GM19324 (cell line): ENCODE results near the gene IFNA8.
A peak's percentile ranks its signal among the peaks of the same experiment; 100 is the strongest.
"Not testable (repeated sequence)": the region's sequence is repeated elsewhere in the genome, so short reads cannot be mapped to it uniquely, and the experiment has no call there.

Source experiments
- ATAC-seq: cut with Tn5 transposase; IDR thresholded peaks from one replicate; pipeline ENCODE4 v1.9.1; 2021; ENCODE audit warnings: mild to moderate bottlenecking, moderate library complexity; ENCODE audit not compliant: unreplicated experiment, low FRiP score

Gene IFNA8

DNA sequence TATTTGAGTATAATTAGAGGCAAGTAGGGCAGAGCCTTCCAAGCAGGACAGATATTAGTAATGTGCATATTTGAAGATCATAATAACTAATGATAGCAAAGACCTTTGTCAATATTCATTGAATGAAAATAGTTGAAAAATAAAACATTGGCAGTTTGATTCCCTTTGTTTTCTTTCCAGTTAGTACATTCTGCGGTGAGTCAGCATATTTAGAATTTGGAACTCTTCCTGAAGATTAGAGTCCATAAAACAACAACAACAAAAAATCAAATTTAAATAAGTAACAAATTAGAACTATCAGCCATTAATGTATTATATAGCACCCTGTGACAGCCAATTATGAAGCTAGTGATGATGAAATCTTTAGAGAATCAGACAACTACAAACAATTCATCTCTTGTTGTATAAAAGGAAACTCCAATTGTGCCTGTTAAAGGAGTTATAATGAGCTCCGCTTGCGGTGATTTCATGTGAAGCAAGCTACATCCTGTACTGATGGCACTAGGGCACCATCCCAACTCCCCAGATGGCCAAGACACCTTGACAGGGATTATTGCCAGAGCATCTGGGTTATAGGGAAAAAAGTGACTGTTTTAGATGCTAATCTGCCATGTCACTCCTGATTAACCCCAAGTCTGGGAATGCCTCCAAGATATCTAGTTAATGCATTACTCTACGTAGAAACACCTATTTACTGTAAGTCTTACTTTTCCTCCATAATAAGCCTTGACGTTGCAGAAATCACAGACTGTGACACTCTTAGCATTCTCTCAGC, 6.8 kb downstream of the IFNA8 start:
- no peak for ATAC-seq

DNA sequence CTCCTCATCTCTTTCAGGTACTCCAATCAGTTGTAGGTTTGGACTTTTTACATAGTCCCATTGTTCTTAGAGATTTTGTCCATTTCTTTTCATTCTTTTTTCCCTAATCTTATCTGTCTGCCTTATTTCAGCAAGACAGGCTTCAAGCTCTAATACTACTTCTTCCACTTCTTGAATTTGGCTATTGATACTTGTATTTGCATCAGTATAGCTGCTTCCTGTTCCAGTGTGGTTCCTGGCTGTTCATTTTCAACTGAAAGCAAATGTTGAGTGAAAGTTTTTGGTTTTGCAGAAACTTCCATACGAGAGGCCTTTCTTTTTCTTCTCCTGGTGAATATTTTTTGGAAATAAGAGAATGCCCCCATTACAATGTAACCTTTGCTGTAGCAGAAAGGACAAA, 19.3 kb downstream of the IFNA8 start:
- no peak for ATAC-seq

DNA sequence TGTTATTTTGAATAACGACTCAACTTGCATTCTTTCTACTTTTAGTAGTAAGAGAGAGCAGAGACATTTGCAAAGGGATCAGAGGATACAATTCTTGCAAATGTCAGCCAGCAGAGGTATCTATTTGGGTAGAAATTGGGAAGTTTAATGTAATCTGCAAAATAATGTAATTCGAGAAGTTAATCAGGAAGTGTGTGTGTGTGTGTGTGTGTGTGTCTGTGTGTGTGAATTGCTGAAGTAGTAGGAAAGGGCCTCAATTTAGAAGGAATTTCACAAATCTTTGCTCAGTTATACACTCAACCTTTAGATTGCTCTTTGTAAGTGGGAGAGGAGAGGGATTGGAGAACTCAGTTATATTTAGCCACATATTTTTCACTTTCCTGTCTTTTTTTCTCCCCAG, 20.3 kb downstream of the IFNA8 start:
- ATAC-seq, result no peak

DNA sequence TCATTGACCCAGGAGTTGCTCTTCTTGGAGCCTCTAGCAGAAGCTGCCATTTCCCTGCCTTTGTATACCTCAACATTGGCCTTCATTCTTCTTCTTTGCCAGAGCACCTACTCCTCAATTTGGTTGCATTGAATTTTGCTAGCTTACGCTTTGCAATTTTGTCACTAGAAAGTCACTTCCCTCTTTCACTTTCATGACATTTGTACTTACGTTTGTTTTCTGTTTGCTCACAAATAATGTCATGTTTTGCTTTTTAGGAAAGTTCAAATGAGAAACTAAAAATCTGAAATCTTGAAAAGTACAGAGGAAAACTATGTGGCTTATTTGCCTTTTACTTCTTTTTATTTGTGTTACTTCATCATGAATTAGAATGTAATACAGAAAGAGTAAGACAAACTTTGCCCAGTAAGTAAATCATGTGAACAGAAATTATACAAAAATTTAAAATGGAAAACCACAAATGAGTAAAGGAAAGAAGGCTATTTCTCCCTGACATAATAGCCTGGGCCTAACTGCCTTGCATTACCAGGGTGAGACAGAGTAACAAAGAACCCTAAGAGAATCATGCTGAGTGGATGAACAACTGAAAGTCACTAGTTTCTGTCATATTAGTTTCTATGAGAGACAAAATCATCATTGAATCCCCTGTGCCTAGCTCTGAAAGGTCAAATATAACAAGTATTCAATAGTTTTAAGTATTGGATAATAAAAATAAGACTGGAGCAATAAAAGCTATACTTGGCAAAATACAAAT, 23.9 kb downstream of the IFNA8 start:
- peak; percentile 49 for ATAC-seq

DNA sequence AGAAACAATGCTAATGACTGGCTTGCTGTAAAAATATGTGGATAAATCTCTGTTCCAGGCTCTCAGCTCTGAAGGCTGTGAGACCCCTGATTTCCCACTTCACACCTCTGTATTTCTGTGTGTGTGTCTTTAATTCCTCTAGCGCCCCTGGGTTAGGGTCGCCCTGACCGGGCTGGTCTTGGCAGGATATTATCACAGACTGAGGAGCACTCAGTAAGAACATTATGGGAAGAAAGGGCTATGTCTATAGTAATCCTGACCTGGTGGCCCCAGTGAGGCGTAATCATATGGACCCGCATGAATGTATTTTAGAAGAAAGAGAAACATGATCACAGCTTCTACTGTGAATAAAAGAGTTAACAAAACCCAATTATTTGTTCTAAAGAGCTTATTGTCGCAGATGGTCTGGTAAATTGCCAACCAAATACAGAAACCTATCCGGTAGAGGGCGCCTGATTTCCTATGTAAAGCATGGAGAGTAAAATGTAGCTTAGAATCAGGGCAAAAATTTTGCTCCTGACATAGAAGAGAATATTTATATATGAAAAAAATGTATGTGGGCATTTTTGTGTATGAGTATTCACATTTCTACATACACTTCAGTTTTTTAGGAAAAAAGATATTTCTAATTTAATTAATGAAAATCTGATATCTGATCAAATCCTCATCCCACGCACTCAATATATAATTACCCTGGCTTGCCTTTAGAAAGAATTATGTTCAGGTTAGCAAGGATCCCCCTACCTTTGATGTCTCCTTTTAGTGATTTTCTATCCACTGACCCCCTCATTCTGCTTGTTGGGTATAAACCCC, 25.5 kb downstream of the IFNA8 start:
- no peak for ATAC-seq

DNA sequence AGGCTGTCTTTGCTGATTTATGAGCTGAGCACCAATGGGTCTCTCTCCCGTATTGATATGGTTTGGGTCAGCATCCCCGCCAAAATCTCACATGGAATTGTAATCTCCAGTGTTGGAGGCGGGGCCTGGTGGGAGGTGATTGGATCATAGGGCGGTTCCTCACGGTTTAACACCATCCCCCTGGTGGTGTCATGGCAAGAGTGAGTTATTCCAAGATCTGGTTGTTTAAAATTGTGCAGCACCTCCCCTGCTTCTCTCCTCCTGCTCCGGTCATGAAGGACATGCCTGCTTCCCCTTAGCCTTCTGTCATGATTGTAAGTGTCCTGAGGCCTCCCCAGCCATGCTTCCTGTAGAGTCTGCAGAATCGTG, 26.1 kb downstream of the IFNA8 start:
- not testable (repeated sequence) for ATAC-seq

DNA sequence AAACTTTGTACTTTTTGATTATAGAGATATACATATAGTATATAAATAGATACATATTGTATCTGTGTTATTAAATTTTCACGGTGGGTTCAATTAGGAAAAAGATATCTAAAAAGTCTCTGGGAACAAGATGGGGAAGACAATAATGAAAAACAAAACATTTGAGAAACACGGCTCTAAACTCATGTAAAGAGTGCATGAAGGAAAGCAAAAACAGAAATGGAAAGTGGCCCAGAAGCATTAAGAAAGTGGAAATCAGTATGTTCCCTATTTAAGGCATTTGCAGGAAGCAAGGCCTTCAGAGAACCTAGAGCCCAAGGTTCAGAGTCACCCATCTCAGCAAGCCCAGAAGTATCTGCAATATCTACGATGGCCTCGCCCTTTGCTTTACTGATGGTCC, 31.2 kb downstream of the IFNA8 start, which contains the start of gene IFNA1:
Gene IFNA1 (plus strand): TSS at position 301 of the 400 bp plus-strand sequence. CDS start 69 bp downstream, at position 370.
- ATAC-seq, result no peak

DNA sequence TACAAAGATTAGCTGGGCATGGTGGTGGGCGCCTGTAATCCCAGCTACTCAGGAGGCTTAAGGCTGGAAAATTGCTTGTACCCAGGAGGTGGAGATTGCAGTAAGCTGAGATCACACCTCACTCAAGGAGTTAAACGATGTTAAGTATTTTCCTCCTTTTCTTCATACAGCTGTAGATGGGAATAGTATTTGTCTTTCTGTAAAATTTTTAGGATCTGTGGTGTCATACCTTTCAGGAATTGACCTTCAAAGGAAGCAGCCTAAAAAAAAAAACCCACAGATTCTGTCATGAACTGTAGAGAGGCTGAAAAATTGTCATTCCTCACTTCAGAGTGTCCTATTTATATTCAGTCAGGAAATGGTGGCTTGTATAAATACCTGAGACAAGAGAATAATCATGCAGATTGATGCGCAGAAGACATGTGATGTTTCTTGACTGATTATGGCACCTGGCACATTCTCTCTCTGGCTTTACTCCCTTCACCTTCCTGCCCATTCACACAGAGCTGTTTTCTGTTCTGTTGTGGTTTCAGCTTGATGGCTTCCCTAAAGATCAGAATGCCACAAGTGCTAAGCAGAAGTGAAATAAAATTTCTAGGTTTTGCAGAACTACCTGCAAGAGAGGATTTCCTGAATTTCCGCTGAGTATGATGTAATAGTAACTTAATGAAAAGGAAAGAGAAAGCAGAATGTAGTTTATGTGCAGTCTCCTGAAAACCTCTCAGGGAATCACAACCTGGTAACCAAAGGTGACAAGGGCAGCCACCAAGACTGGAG, 35.1 kb downstream of the IFNA8 start:
- peak; percentile 93 for ATAC-seq

DNA sequence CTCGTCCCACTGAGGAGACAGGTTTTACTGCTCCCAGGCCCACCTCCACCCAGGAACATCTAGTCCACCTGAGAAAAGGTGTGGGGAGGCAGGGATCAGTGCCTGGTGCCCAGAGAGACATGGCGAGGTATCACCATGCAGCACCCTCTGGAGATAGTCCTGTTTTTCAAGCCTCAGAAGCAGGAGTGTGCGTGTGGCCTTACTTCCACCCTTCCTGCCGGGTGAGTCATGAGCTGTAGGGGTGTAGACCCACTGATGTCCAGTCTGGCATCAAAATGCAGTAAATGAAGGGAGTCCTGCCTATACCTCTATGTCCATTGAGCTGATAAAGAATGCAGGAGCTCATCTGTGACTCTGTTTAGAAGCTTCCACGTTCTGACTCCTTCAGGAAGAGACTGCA, 40.4 kb downstream of the IFNA8 start:
- ATAC-seq, result not testable (repeated sequence)

DNA sequence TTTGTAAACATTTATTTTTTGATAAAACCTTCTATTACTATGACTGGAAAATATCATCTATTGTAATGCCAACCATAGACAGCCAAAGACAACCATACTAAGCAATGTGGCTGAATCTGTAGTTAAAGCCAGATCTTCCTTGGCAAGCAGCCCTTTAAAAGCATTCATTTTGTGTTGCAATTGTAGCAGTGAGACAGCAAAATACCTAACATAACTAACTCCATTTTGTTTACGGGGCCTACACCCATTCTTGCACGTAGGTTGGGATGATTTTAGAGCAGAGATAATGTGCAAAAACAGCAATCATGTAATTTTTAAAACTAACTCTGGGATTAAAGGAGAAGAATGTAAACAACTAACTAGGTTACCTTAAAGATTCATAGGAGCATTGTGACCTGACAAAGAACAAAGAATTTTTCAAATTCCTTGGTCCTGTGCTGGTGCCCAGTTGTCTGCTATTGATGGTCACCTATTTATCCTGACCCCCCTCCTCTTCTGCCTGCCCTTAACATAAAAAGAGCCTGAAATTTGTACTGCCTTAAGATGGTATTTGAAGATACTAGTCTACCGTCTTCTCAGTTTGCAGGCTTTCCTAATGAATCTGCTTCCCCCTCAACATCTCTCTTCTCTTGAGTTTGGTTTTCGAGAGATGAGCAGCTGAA, 41.9 kb downstream of the IFNA8 start:
- no peak for ATAC-seq

DNA sequence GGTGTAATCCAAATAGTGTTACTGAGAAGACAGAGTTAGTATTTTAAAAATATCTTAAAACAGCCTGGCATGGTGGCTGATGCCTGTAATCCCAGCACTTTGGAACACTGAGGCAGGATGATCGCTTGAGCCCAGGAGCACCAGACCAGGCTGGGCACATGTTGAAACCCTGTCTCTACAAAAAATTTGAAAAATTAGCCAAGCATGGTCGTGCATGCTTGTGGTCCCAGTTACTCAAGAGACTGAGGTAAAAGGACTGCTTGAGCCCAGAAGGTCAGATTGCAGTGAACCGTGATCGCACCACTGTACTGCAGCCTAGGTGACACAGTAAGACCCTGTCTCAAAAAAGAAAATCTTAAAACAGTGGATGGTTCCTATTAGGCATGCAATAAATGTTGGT, 43.8 kb downstream of the IFNA8 start:
- no peak for ATAC-seq

DNA sequence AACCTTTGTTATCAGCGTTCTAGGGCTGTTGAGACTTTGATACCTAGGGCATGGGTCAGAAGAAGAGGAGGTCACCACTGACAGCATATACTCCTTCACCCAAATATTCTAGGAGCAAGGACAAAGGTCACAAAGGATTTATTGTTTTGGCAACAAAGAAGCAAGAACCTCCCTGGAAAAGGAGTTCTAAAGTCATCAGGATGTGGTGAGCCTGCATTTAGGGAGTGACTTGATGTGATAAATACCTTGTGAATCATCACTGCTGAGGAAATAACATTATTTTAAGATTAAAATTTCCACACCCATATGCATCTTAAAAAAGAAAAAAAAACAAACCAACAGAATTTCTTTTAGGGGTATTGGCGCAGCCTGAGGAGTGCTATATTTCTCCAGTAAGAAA, 45.2 kb downstream of the IFNA8 start:
- no peak for ATAC-seq

DNA sequence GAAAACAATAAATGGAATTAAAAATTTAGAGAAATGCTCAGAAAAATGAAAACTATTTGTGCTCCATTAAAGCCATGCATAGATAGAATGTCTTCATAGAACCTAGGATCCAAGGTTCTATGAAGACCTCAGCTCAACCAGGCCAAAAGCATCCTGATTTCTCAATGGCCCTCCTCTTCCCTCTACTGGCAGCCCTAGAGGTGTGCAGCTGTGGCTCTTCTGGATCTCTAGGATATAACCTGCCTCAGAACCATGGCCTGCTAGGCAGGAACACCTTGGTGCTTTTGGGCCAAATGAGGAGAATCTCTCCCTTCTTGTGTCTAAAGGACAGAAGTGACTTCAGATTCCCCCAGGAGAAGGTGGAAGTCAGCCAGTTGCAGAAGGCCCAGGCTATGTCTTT, 46.4 kb downstream of the IFNA8 start:
- ATAC-seq, result no peak
